Retinal pigment epithelial cell (primary cell): ENCODE results near the gene FOXK2.

Experiments
- DNase-seq: peaks from one replicate; pipeline ENCODE4 v3.0.0-alpha.2; 2010; ENCODE audit warnings: low read depth
- H3K4me3 ChIP-seq: 2 replicates; pipeline ENCODE4 v1.5.1; 2011; ENCODE audit warnings: mild to moderate bottlenecking, low read length, control low read depth, moderate library complexity
- CTCF ChIP-seq: conservative IDR thresholded peaks from 2 replicates; pipeline ENCODE4 v1.5.1; 2011; ENCODE audit warnings: low read depth, low read length, control low read depth, inconsistent platforms

The FOXK2 gene

GRCh38 chr17:82490512-82491195 is 28.9 kb upstream of the FOXK2 start:
- no peak for DNase-seq
- TF ChIP-seq CTCF, result no peak
- no peak overlapping the region for H3K4me3 ChIP-seq

- no peak overlapping the region for H3K4me3 ChIP-seq
- DNase-seq, result no peak
- TF ChIP-seq CTCF, result no peak
Observed at GRCh38 chr17:82491196-82491530, 28.4 kb upstream of the FOXK2 start.

- H3K4me3 ChIP-seq, result no peak overlapping the region
- DNase-seq, result no peak
- no peak for TF ChIP-seq CTCF
Observed at GRCh38 chr17:82491533-82491932, 28.0 kb upstream of the FOXK2 start.

- H3K4me3 ChIP-seq, result no peak overlapping the region
- no peak for TF ChIP-seq CTCF
- DNase-seq, result peak; percentile 75
Observed at GRCh38 chr17:82492643-82493225, 26.8 kb upstream of the FOXK2 start.

GRCh38 chr17:82493226-82493781 is 26.2 kb upstream of the FOXK2 start:
- no peak overlapping the region for H3K4me3 ChIP-seq
- DNase-seq, result no peak
- no peak for TF ChIP-seq CTCF

- TF ChIP-seq CTCF, result peak; percentile 93
- no peak for DNase-seq
- H3K4me3 ChIP-seq, result no peak overlapping the region
Observed at GRCh38 chr17:82494236-82495055, 25.1 kb upstream of the FOXK2 start.
